ENCODE measurements around the gene P2RY14. TPM values are rescaled to one million over a fixed set of nuclear protein-coding genes. Genes with fewer than 3 reads are reported as not detected.

Gene P2RY14
- total RNA-seq, 1 donor from 2014 or later: 15.9 TPM

GRCh38 chr3:151197981-151198767 is 80.2 kb downstream of the P2RY14 start:
- intact Hi-C loops (cut with micrococcal nuclease): no loop called here

- intact Hi-C loops (cut with micrococcal nuclease): no loop called here
Measured at GRCh38 chr3:151197228-151197627, 81.1 kb downstream of the P2RY14 start.

- intact Hi-C loops (cut with micrococcal nuclease): no loop called here
Measured at GRCh38 chr3:151196434-151196833, 81.9 kb downstream of the P2RY14 start.

- intact Hi-C loops (cut with micrococcal nuclease): no loop called here
Measured at GRCh38 chr3:151195826-151196225, 82.5 kb downstream of the P2RY14 start.

GRCh38 chr3:151192545-151192944 is 85.8 kb downstream of the P2RY14 start:
- intact Hi-C loops (cut with micrococcal nuclease): loop anchor here (1.0 kb wide), 2 partner anchors 8 to 9 kb away; no protein-coding TSS in a partner anchor

GRCh38 chr3:151191095-151191494 is 87.2 kb downstream of the P2RY14 start:
- intact Hi-C loops (cut with micrococcal nuclease): no loop called here

GRCh38 chr3:151183265-151183671 is 95.1 kb downstream of the P2RY14 start:
- intact Hi-C loops (cut with micrococcal nuclease): loop anchor here (1.0 kb wide), 5 partner anchors 9 to 95 kb away; partner anchors contain the start of genes GPR171 and P2RY14

- intact Hi-C loops (cut with micrococcal nuclease): loop anchor here (1.0 kb wide), 5 partner anchors 10 to 96 kb away; partner anchors contain the start of genes GPR171 and P2RY14
Measured at GRCh38 chr3:151182349-151183079, 95.8 kb downstream of the P2RY14 start.

GRCh38 chr3:151178208-151178845 is 100.0 kb downstream of the P2RY14 start:
- intact Hi-C loops (cut with micrococcal nuclease): no loop called here

- intact Hi-C loops (cut with micrococcal nuclease): no loop called here
Measured at GRCh38 chr3:151175952-151176351, 102.4 kb downstream of the P2RY14 start.

- intact Hi-C loops (cut with micrococcal nuclease): no loop called here
Measured at GRCh38 chr3:151174351-151174750, 104.0 kb downstream of the P2RY14 start.

GRCh38 chr3:151171145-151171757 is 107.1 kb downstream of the P2RY14 start:
- intact Hi-C loops (cut with micrococcal nuclease): loop anchor here (1.0 kb wide), 3 partner anchors 12 to 40 kb away; partner anchors contain the start of gene GPR171

- intact Hi-C loops (cut with micrococcal nuclease): loop anchor here (5.0 kb wide), 1 partner anchor 297 kb away; no protein-coding TSS in a partner anchor
Measured at GRCh38 chr3:151169948-151170679, 108.2 kb downstream of the P2RY14 start.

- intact Hi-C loops (cut with micrococcal nuclease): loop anchor here (5.0 kb wide), 1 partner anchor 298 kb away; no protein-coding TSS in a partner anchor
Measured at GRCh38 chr3:151169262-151169947, 108.9 kb downstream of the P2RY14 start.

GRCh38 chr3:151168269-151169094 is 109.9 kb downstream of the P2RY14 start:
- intact Hi-C loops (cut with micrococcal nuclease): loop anchor here (1.0 to 5.0 kb wide), 7 partner anchors 12 to 750 kb away; no protein-coding TSS in a partner anchor

- intact Hi-C loops (cut with micrococcal nuclease): loop anchor here (5.0 kb wide), 1 partner anchor 301 kb away; no protein-coding TSS in a partner anchor
Measured at GRCh38 chr3:151166161-151166560, 112.2 kb downstream of the P2RY14 start.

GRCh38 chr3:151165226-151165625 is 113.1 kb downstream of the P2RY14 start:
- intact Hi-C loops (cut with micrococcal nuclease): loop anchor here (5.0 kb wide), 1 partner anchor 302 kb away; no protein-coding TSS in a partner anchor

Data from T-helper 1 cell treated with Interleukin-12 subunit alpha and Interleukin-12 subunit beta and Interleukin-4 antibody, amounts not matched to agents 30 ng/mL and 1 ng/mL, for 36 hours (primary cell).